ENCODE results near the gene AIP. TPM values are rescaled to one million over a fixed set of nuclear protein-coding genes. Genes with fewer than 3 reads are reported as not detected.

AIP gene
- total and polyA plus RNA-seq, 2 of the 8 experiments (the other 6 are each of a cell fraction or from before 2014, with no cell fraction given): 29.8 to 54.4 TPM

DNA sequence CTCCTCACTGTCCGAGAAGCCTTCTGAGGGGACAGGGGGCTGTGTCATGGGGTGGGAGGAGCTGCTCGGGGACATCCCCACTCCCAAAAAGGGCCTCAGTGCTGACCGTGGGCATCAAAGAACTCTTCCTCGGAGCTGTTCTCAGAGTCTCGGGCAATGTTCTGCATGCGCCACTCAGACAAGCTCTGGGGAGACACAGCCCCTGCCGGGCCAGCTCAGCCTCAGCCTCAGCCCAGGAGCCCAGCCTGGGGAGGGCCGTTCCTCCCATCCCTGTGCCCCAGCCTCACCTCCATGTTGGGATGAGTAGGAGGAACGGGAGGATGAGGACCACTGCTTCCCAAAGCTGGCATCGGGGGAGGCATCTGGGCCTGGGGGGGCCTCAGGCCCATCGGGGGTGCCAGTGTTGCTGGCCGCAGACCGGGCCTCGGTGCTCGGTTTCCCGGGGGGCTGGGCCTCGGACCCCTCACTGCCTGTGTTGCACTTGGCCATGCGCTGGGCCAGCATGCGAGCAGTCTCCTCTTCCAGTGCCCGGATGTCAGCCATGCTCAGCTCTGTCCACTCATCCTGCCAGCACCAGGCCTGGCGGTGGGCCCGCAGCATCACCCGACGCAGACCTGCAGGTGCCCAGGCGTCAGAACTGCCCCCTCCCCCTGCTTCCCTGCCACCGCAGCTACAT, 17.1 kb downstream of the AIP start:
- no peak overlapping the region for H4K5ac ChIP-seq (ENCODE audit: insufficient read length, low read depth, low read length)
- POLR2A ChIA-PET (ENCODE audit: partially characterized antibody): interaction anchor here (1.1 to 1.5 kb wide), 3 partner anchors 9 to 33 kb away, joined by 3 to 4 read pairs (median 3); no protein-coding TSS in a partner anchor
- TF ChIP-seq, protein P1, sequence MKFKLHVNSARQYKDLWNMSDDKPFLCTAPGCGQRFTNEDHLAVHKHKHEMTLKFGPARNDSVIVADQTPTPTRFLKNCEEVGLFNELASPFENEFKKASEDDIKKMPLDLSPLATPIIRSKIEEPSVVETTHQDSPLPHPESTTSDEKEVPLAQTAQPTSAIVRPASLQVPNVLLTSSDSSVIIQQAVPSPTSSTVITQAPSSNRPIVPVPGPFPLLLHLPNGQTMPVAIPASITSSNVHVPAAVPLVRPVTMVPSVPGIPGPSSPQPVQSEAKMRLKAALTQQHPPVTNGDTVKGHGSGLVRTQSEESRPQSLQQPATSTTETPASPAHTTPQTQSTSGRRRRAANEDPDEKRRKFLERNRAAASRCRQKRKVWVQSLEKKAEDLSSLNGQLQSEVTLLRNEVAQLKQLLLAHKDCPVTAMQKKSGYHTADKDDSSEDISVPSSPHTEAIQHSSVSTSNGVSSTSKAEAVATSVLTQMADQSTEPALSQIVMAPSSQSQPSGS (IDR thresholded peaks at IDR 0.05; ENCODE audit: low read length): no peak
- no peak for TF ChIP-seq SP1 (IDR thresholded peaks at IDR 0.05; ENCODE audit: low read depth, low read length)
- TF ChIP-seq SP4 (IDR thresholded peaks at IDR 0.05; ENCODE audit: low read length): no peak
- TF ChIP-seq PHF8 (conservative IDR thresholded peaks at IDR 0.05; ENCODE audit: low read depth, low read length): no peak
- no peak for TF ChIP-seq CREB1 (IDR thresholded peaks at IDR 0.05)
- TF ChIP-seq NANOG (IDR thresholded peaks at IDR 0.05; ENCODE audit: insufficient read depth, low read depth, low read length, poor library complexity, severe bottlenecking): no peak
- no peak for TF ChIP-seq SP2 (IDR thresholded peaks at IDR 0.05; ENCODE audit: low read length)
- TF ChIP-seq POLR2AphosphoS5 (IDR thresholded peaks at IDR 0.05; ENCODE audit: low read depth, low read length): no peak
- TF ChIP-seq, protein P2, sequence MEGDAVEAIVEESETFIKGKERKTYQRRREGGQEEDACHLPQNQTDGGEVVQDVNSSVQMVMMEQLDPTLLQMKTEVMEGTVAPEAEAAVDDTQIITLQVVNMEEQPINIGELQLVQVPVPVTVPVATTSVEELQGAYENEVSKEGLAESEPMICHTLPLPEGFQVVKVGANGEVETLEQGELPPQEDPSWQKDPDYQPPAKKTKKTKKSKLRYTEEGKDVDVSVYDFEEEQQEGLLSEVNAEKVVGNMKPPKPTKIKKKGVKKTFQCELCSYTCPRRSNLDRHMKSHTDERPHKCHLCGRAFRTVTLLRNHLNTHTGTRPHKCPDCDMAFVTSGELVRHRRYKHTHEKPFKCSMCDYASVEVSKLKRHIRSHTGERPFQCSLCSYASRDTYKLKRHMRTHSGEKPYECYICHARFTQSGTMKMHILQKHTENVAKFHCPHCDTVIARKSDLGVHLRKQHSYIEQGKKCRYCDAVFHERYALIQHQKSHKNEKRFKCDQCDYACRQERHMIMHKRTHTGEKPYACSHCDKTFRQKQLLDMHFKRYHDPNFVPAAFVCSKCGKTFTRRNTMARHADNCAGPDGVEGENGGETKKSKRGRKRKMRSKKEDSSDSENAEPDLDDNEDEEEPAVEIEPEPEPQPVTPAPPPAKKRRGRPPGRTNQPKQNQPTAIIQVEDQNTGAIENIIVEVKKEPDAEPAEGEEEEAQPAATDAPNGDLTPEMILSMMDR (IDR thresholded peaks at IDR 0.05; ENCODE audit: control extremely low read depth in 1 of 3, insufficient read depth in 1 of 3, low read depth in 1 of 3, low read length in 3 of 3): no peak

More for the DNA sequence above, 17.1 kb downstream of the AIP start:
- no peak overlapping the region for H4K8ac ChIP-seq (ENCODE audit: extremely low read depth, insufficient read depth, low read length)
- H3K4ac ChIP-seq (replicated peaks; ENCODE audit: insufficient read length, low read depth, low read length): no peak overlapping the region
- no peak for FAIRE-seq
- H3K4me3 ChIP-seq (ENCODE audit: extremely low read depth in 1 of 4, insufficient read depth in 2 of 4, low read depth in 3 of 4, low read length in 4 of 4): no peak overlapping the region
- H3K79me1 ChIP-seq (ENCODE audit: low read depth, low read length): no peaks in the 10 kb centered on the region
- H3K27me3 ChIP-seq (replicated peaks in 1 of 4; ENCODE audit: control insufficient read depth in 3 of 4, extremely low read depth in 1 of 4, insufficient read depth in 3 of 4, low read length in 3 of 4): peaks cover 0 to 8% (median 4%) of the 10 kb centered on the region in 4 experiments; a peak in 3 of 7 replicates
- no peak overlapping the region for H2BK5ac ChIP-seq (ENCODE audit: low read depth, low read length)
- peaks cover 3 to 13% of the 10 kb centered on the region in 2 experiments for H4K20me1 ChIP-seq (replicated peaks in 1 of 2; ENCODE audit: control insufficient read depth in 1 of 2, insufficient read depth in 2 of 2, low read length in 2 of 2)
- H2BK20ac ChIP-seq (ENCODE audit: low read length): no peak overlapping the region
- no peak overlapping the region for H2BK12ac ChIP-seq (ENCODE audit: low read depth, low read length)
- no peak overlapping the region for H2AFZ ChIP-seq (ENCODE audit: low read length)
- no peak overlapping the region for H3K14ac ChIP-seq (ENCODE audit: insufficient read length)
- peaks cover 14% of the 10 kb centered on the region; the same call in 1 of the 2 replicates for H3K23me2 ChIP-seq (ENCODE audit: low read depth, low read length)
- no peak overlapping the region for H3K9ac ChIP-seq (replicated peaks in 1 of 4; ENCODE audit: extremely low read depth in 1 of 4, low read depth in 3 of 4, low read length in 3 of 4)
- CTCF ChIA-PET (ENCODE audit: partially characterized antibody): no interaction called here
- H2AK5ac ChIP-seq (ENCODE audit: low read depth, low read length): no peak overlapping the region
- no peak overlapping the region for H3K56ac ChIP-seq (replicated peaks; ENCODE audit: insufficient read length, low read depth, low read length)
- no peak overlapping the region for H2BK15ac ChIP-seq (ENCODE audit: low read length)
- no peak overlapping the region for H3K4me2 ChIP-seq (ENCODE audit: insufficient read depth in 1 of 2, low read depth in 2 of 2, low read length in 2 of 2)
- no peaks in the 10 kb centered on the region for H3K9me3 ChIP-seq (ENCODE audit: insufficient read depth in 2 of 2, low read depth in 1 of 2, low read length in 1 of 2)
- peaks cover 0 to 12% (median 2%) of the 10 kb centered on the region in 4 experiments; a peak in 4 of 7 replicates for H3K4me1 ChIP-seq (replicated peaks in 1 of 4; ENCODE audit: control insufficient read depth in 3 of 4, insufficient read depth in 4 of 4, low read length in 3 of 4)
- H3K36me3 ChIP-seq (ENCODE audit: control insufficient read depth in 2 of 4, insufficient read depth in 4 of 4, low read length in 3 of 4): peaks cover 0 to 10% (median 4%) of the 10 kb centered on the region in 4 experiments; a peak in 6 of 8 replicates
- WGBS, 2 experiments (ENCODE audit: extremely low coverage in 1 of 2, insufficient coverage in 1 of 2, insufficient read length in 1 of 2, insufficient replicate concordance in 2 of 2, low coverage in 1 of 2, low lambda C conversion rate in 2 of 2, missing lambda C conversion rate in 1 of 2): 89% methylated on average over 19 of the region's 26 CpGs; no CpG with 5 or more reads in 1 of the 2 experiments
- no peak overlapping the region for H2BK120ac ChIP-seq (replicated peaks; ENCODE audit: low read depth, low read length)
- H3K18ac ChIP-seq (ENCODE audit: extremely low read depth, low read length): no peak overlapping the region
- DNase-seq (ENCODE audit: low read depth in 1 of 2, low spot score in 2 of 2): peak in 1 of 2 experiments; percentile 32
- no peak overlapping the region for H3K27ac ChIP-seq (ENCODE audit: low read depth, low read length)
- H3K23ac ChIP-seq (ENCODE audit: insufficient read length): no peak overlapping the region
- H4K91ac ChIP-seq (replicated peaks; ENCODE audit: insufficient read length, low read length): no peak overlapping the region
- H3K79me2 ChIP-seq (ENCODE audit: control insufficient read depth in 1 of 2, insufficient read depth in 2 of 2, low read length in 2 of 2): no peaks in the 10 kb centered on the region

Data from H1 (cell line).